Natural killer cell (primary cell): Measurements from ENCODE around the gene KDM6B. TPM values are rescaled to one million over a fixed set of nuclear protein-coding genes. Genes with fewer than 3 reads are reported as not detected.

ENCODE experiments used
- ATAC-seq, 3 donors: fragments of 150-1000 bp in 2 of 3; fragments of 200-7000 bp in 1 of 3; cut with Tn5 transposase; 1 replicate in 1 of 3; 2 replicates in 2 of 3; pipeline ENCODE4 v1.10.0; 2021; ENCODE audit warnings: mild to moderate bottlenecking in 2 of 3, moderate library complexity in 2 of 3
- DNase-seq, 2 donors: peaks; one replicate each; pipeline versions ENCODE4 v3.0.0 to v3.0.0-alpha.2; 2013 to 2021; ENCODE audit warnings: mixed read lengths in 1 of 2
- H3K27ac ChIP-seq: one replicate; pipeline ENCODE4 v1.5.1; 2013; ENCODE audit warnings: mild to moderate bottlenecking, low read length
- H3K27me3 ChIP-seq: one replicate; pipeline ENCODE4 v1.6.1; 2013; ENCODE audit warnings: low read length; ENCODE audit not compliant: control insufficient read depth, insufficient read depth
- H3K36me3 ChIP-seq: one replicate; pipeline ENCODE4 v1.6.1; 2013; ENCODE audit warnings: low read length; ENCODE audit not compliant: control insufficient read depth, insufficient read depth
- H3K4me1 ChIP-seq: one replicate; pipeline ENCODE4 v1.6.1; 2013; ENCODE audit warnings: low read length; ENCODE audit not compliant: control insufficient read depth, insufficient read depth
- H3K4me3 ChIP-seq: one replicate; pipeline ENCODE4 v1.5.1; 2013; ENCODE audit warnings: low read length
- H3K9me3 ChIP-seq: one replicate; pipeline ENCODE4 v1.6.1; 2013; ENCODE audit warnings: low read length; ENCODE audit not compliant: control insufficient read depth, insufficient read depth
- H3K27ac Mint-ChIP-seq, 2 donors: one replicate each; pipeline ENCODE4 v1.8.0; 2022; ENCODE audit warnings: mild to moderate bottlenecking in 2 of 2, mixed read lengths in 2 of 2, moderate library complexity in 1 of 2
- H3K27me3 Mint-ChIP-seq, 2 donors: one replicate each; pipeline ENCODE4 v1.8.0; 2022; ENCODE audit warnings: low read depth in 2 of 2, mixed read lengths in 2 of 2
- H3K36me3 Mint-ChIP-seq: one replicate; pipeline ENCODE4 v1.8.0; 2022; ENCODE audit warnings: mixed read lengths
- H3K4me1 Mint-ChIP-seq, 2 donors: one replicate each; pipeline ENCODE4 v1.8.0; 2022; ENCODE audit warnings: mixed read lengths in 2 of 2
- H3K4me3 Mint-ChIP-seq: one replicate; pipeline ENCODE4 v1.8.0; 2022; ENCODE audit warnings: mild to moderate bottlenecking, moderate library complexity, mixed read lengths
- H3K9me3 Mint-ChIP-seq, 2 donors: one replicate each; pipeline ENCODE4 v1.8.0; 2022; ENCODE audit warnings: mixed read lengths in 2 of 2
- CTCF ChIP-seq: fragments of 200-600 bp; IDR thresholded peaks from one replicate; pipeline ENCODE4 v1.8.0; 2022; ENCODE audit warnings: antibody characterized with exemption
- WGBS: methylation state at CpG from one replicate; pipeline ENCODE4 v1.1.7; 2013; ENCODE audit warnings: missing lambda C conversion rate; ENCODE audit not compliant: insufficient coverage; 5-methylcytosine and 5-hydroxymethylcytosine counted together
- intact Hi-C: fragments of 100-400 bp; cut with micrococcal nuclease; formaldehyde crosslinking; loops from one replicate; pipeline ENCODE4 v1.14.2; 2022
- total RNA-seq, 4 donors: library from RNA; stranded (reverse); fragments of 120-200 nt in 1 of 4; gene quantifications; one replicate each; pipeline versions ENCODE4 v1.2.3 to v1.2.4, GENCODE V29; 2013 to 2022

KDM6B gene
- total RNA-seq, 3 donors from 2014 or later (not counting 1 experiment from before 2014, with no cell fraction given), result 104 to 165 (median 149) TPM

- no peaks in the 10 kb centered on the region for H3K4me1 Mint-ChIP-seq
- intact Hi-C loops, result no loop called here
- WGBS, result 88% methylated on average over 27 of the region's 27 CpGs
- no peak for DNase-seq
- Histone ChIP-seq H3K4me1 (no peaks in the 10 kb centered on the region), H3K27me3 (no peaks in the 10 kb centered on the region), H3K27ac (no peak overlapping the region), H3K36me3 (no peaks in the 10 kb centered on the region), H3K9me3 (no peaks in the 10 kb centered on the region), H3K4me3 (no peak overlapping the region)
- ATAC-seq, result no peak
- H3K27ac Mint-ChIP-seq, result no peak overlapping the region
- no peak for TF ChIP-seq CTCF
- H3K4me3 Mint-ChIP-seq, result no peak overlapping the region
- no peaks in the 10 kb centered on the region for H3K36me3 Mint-ChIP-seq
- H3K27me3 Mint-ChIP-seq, result peaks cover 4 to 7% of the 10 kb centered on the region in 2 donors
- no peaks in the 10 kb centered on the region for H3K9me3 Mint-ChIP-seq
Measured at GRCh38 chr17:7818746-7819645, 15.0 kb upstream of the KDM6B start.

GRCh38 chr17:7820231-7820630, 13.8 kb upstream of the KDM6B start:
- Mint-ChIP-seq H3K27me3 (peaks cover 7 to 13% of the 10 kb centered on the region in 2 donors), H3K36me3 (no peaks in the 10 kb centered on the region), H3K27ac (no peak overlapping the region), H3K9me3 (no peaks in the 10 kb centered on the region), H3K4me3 (no peak overlapping the region), H3K4me1 (no peaks in the 10 kb centered on the region)
- no peaks in the 10 kb centered on the region for H3K27me3 ChIP-seq
- no peaks in the 10 kb centered on the region for H3K36me3 ChIP-seq
- DNase-seq (no peak), ATAC-seq (no peak)
- no peaks in the 10 kb centered on the region for H3K9me3 ChIP-seq
- intact Hi-C loops, result loop anchor here (5.0 kb wide), 1 partner anchor 237 kb away; no protein-coding TSS in a partner anchor
- H3K27ac ChIP-seq, result no peak overlapping the region
- 82% methylated on average over 5 of the region's 5 CpGs for WGBS
- no peak for TF ChIP-seq CTCF
- no peak overlapping the region for H3K4me3 ChIP-seq
- H3K4me1 ChIP-seq, result no peaks in the 10 kb centered on the region

GRCh38 chr17:7822126-7822525, 11.9 kb upstream of the KDM6B start:
- H3K4me1 ChIP-seq, result no peaks in the 10 kb centered on the region
- DNase-seq (no peak), ATAC-seq (no peak)
- no peaks in the 10 kb centered on the region for H3K9me3 ChIP-seq
- no peak overlapping the region for H3K27ac ChIP-seq
- no peaks in the 10 kb centered on the region for H3K36me3 ChIP-seq
- Mint-ChIP-seq H3K9me3 (no peaks in the 10 kb centered on the region), H3K27ac (no peak overlapping the region), H3K27me3 (peaks cover 5 to 19% of the 10 kb centered on the region in 2 donors), H3K4me3 (no peak overlapping the region), H3K36me3 (no peaks in the 10 kb centered on the region), H3K4me1 (no peaks in the 10 kb centered on the region)
- 86% methylated on average over 14 of the region's 14 CpGs for WGBS
- H3K4me3 ChIP-seq, result no peak overlapping the region
- H3K27me3 ChIP-seq, result no peaks in the 10 kb centered on the region
- no peak for TF ChIP-seq CTCF
- intact Hi-C loops, result loop anchor here (1.0 to 5.0 kb wide), 3 partner anchors 29 to 235 kb away; no protein-coding TSS in a partner anchor
